CD4-positive, alpha-beta T cell treated with Interferon alpha-2 for 1 hour (primary cell): ENCODE measurements around the gene NR2C1.
A peak's percentile ranks its signal among the peaks of the same experiment; 100 is the strongest.
"Not testable (repeated sequence)": the region's sequence is repeated elsewhere in the genome, so short reads cannot be mapped to it uniquely, and the experiment has no call there.

Experiments
- DNase-seq, 2 donors: peaks; one replicate each; pipeline ENCODE4 v3.0.0-alpha.2; 2020 to 2022

NR2C1 gene

DNA sequence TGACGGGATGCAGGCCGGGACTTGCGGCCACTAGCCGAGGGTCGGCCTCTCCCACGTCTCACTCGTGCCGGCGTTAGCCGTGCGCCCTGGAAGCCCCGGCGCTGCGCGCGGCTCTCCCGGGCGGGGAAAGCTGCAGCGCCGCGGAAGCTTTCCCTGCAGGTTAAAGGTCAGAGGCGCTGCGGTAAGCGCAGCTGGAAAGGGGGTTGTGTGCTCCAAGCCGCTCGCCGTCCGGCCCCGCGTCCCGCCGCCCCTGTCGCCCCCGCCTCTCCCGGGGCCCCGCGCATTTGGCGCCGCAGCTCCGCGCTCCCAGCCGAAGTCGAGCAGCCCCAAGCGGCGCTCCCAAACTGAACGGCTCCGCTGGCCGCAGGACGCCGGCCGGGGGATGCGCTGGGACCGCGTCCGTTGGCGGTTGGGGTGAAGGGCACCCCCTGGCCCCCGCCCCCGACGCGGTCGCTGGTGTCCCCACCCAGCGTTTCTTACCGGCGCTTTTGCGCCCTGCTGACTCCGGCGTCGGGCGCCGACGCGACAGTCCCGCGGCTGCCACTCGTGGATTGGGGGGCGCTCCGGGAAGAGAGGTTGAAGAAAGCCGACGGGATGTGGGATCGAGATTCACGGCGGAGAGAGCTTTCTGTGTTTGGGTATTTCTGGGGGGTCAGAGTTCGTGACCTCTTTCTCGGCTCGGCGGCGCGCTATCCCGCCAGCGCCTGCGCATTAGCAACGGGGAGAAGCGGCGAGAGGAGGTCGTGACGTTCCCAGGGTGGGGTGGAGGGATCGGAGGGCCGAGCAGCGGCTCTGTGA lies at the start of gene NR2C1:
Gene NR2C1 (minus strand): TSS at position 719 of the 798 bp plus-strand sequence. CDS start 6,234 bp downstream, outside the sequence.
- peak; percentile 95 for DNase-seq

- no peak for DNase-seq
These were observed 45.4 kb upstream of the NR2C1 start for GRCh38 chr12:95118788-95119179.

DNA sequence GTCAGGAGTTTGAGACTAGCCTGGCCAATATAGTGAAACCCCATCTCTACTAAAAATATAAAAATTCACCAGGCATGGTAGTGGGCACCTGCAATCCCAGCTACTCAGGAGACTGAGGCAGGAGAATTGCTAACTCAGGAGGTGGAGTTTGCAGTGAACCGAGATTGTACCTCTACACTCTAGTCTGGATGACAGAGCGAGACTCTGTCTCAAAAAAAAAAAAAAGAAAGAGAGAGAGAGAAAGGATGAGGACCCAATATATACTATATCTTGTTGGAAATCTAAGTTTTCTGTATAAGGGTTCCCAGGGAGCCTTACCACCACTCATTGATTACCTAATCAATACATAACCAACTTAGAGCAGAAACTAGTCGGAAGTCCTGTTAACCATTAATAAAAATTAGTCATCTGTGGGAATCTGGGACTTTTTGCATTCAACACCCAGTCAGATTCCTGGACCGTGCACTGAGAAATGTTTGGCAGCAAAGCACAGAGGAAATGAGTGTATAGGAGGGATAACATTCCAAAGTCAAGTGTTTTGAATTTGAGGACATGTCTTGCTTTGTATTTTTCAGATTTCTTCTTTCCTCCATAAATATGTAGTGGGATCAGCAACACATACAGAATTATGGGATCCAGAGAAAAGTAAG lies 44.8 kb upstream of the NR2C1 start:
- no peak for DNase-seq

DNA sequence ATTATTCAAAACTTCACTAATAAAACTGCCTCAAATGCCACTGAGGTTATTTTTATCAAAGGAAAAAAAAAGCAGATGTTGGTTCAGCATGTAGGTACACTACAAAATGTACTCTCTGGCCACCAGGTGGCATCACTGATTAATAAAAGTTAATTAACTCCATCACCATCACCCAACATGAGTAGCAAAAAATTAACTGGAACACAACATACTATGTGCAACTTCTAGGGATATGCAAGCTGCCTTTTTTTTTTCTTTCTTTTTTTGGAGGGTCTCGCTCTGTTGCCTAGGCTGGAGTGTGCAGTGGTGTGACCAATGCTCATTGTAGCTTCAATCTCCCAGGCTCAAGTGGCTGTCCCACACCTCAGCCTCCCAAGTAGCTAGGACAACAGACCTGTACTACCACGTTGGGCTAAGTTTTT lies 43.8 kb upstream of the NR2C1 start:
- peak; percentile 59 to 79 for DNase-seq

- peak in 1 of 2 donors; percentile 10 for DNase-seq
These were observed 43.4 kb upstream of the NR2C1 start for GRCh38 chr12:95116773-95117172.

GRCh38 chr12:95116341-95116740 lies 42.9 kb upstream of the NR2C1 start:
- DNase-seq: no peak

DNA sequence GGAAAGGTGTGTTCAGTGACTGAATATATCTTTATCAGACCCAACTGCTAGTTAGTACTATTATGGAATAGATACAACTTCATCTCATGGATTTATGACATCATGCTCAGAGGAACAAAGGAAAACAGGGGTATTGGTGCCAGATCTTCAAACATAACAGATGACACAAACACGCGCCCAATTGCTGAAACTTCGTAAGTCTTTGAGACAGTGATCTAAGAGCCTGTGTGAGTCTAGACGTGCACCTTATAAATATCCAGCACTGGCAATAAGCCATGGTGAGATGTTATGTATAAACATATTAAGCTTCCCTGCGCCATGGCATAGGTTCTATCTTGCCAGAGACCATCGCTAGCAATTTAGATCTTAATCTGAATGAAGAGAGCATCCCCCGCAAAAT lies 42.2 kb upstream of the NR2C1 start:
- DNase-seq: no peak

DNA sequence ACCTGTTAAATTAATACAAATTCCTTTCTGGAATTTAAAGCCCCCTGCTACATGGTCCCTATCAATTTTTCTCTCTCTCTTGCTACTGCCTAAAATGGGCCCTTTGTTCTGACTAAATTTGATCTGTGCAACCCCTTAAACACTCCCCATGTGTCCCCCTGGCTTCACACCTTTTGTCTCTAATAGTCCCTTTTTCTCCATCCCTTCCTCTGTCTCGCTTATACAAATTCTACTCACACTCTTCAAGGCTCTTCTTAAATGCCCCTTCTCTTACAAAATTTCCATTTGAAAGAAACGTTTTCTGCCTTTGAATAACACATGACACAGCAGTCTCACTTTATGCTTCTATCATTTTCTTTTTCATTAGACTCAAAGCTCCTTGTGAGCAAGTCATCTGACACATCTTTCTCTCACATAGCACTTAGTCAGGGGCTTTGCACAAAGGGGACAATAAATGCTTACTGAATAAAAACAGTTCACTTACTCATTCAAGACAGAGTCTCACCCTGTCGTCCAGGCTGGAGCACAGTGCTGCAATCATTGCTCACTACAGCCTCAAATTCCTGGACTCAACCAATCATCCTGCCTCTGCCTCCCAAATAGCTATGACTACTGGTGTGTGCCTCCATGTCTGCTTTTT lies 41.5 kb upstream of the NR2C1 start:
- no peak for DNase-seq

DNA sequence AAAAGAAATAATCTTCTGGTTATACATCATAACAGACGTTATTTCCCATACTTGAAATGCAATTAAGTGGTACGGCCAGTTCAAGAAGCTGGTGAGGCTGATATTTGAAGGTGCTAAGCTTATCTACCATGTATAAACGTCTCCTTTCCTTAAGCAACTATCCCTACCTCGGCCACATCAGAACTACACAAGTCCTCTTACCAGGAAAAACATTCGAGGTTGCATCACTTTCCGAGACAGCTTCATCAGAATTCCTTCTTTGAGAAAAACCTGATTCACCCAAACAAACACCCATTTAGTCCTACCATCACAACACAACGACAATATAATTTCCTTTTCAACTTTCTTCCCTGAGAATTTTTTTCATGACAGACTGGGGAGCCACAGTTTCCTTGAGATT lies 33.9 kb upstream of the NR2C1 start:
- DNase-seq: no peak

DNA sequence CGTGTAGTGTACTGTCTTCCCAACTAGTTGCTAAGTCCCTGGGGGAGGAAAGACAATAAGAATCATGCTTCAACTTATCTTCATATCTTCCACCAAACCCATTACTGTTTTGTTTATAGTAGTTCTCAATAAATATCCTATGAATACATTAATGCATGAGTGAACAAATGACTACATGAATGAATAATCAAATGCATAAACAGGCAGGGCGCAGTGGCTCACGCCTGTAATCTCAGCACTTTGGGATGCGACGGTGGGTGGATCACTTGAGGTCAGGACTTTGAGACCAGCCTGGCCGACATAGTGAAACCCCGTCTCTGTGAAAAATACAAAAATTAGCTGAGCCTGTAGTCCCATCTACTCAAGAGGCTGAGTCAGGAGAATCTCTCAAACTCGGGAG lies 32.1 kb upstream of the NR2C1 start:
- DNase-seq: no peak

DNA sequence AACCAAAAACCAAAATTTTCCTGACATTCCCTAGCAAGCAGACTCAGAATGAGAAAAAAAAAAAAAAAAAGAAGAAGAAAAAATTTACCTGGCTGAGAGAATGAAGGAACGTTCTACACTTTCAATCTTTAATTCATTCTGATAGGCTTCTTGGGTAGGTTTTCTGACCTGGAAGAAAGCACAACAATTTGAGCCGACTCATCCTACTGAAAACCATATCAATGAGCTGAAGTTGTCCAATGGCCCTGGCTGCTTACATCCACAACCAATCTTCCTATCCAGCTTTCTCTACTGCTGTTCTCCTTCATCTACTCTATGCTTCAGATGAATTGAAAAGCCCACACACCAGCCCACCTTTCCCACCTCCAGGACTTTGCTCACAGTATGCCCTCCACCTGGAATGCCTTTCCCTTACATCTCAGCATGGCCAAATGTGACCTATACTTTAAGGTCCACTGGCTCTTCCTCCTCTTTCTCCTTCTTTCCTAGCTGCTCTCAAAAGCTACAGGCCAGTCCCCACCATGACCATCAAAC lies 31.6 kb upstream of the NR2C1 start:
- no peak for DNase-seq

DNA sequence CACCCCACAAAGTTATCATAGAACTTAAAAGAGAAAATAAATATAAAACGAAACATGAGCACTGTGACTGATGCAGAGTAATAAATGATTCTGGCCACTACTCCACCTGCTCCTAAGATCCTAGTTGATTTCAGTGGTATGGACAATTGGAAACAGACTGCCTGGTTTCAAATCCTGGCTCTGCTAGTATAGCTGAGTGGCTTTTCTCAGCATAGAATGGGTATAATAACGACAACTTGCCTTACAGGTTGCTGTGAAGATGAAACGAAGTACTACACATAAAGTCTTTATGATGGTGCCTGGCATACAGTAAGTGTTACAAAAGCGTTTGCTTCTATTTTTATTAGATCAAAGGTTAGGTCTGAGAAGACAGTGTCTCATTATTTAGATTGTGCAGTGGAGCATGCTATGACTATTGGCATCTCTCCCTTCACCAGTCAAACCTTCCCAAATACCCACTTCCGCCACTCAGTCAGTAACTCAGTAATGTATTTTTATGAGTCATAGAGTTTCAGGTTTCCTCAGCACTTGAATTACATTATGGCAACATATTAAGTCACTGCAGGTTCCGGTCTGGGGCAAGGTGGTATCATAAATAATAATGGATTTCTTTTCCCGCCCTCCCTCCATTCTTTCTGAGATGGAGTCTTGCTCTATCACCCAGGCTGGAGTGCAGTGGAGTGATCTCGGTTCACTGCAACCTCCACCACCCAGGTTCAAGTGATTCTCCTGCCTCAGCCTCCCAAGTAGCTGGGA lies 29.7 kb upstream of the NR2C1 start:
- DNase-seq: peak in 1 of 2 donors; percentile 6

DNA sequence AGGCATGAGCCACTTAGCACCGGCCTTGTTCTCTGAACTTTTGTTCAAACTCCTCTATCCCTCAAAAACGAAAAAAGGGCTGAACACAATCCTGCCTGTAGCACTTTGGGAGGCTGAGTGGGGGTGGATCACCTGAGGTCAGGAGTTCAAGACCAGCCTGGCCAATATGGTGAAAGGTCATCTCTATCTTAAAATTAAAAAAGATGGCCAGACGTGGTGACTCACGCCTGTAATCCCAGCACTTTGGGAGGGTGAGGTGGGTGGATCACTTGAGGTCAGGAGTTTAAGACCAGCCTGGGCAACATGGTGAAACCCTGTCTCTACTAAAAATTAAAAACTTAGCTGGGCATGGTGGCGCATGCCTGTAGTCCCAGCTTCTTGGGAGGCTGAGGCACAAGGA lies 28.5 kb upstream of the NR2C1 start:
- DNase-seq: not testable (repeated sequence)

DNA sequence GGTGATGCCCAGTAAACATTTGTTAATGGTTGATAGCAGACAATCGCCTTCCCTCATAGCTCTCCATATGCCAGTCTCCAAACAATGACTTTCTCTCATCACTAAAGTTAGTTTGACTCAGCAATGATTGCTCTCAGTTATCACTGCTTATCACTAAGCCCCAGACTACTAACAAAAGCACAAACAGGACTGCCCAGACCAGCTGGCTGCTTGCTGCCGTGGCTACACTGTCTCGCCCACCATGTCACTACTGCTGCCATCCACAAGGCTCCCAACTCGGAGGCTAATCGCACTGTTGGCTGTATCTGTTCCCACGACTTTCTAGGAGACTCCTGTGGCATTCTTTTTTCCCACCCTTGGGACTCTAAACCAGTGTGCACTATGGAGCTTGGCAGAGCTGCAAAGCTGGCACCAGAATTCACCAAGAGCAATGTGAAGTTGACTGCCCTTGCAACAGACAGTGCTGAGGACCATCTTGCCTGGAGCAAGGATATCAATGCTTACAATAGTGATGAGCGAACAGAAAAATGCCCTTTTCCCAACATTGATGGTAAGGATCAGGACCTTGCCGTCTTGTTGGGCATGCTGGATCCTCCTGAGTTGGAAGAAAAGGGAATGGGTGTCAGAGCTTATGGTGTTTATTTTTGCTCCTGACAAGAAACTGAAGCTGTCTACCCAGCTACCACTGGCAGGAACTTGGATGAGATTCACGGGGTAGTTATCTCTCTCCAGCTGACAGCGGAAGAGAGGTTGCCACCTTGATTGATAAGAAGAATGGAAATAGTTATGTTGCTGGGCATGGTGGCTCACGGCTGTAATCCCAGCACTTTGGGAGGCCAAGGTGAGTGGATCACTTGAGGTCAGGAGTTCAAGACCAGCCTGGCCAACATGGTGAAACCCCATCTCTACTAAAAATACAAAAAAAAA lies 27.1 kb upstream of the NR2C1 start:
- no peak for DNase-seq

- DNase-seq: no peak
These were observed 25.9 kb upstream of the NR2C1 start for GRCh38 chr12:95099270-95099790.

- no peak for DNase-seq
These were observed 23.4 kb upstream of the NR2C1 start for GRCh38 chr12:95096852-95097251.

DNA sequence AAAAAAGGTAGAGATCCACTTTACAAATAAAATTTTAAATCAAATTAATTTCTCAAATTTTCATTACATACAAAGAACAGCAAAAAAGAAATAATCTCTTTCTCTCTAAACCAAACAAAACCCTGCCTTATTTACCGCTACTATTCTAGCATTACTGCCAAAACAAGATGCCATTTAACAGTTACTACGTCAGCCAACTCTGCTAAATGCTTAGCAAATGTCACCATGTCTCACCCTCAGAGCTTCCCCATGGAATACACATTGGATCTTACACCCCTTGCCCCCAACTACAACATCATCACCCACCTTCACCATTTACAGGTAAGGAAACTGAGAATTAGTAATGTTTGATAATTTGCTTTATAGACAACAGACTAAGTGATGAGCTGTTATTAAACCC lies 23.0 kb upstream of the NR2C1 start:
- no peak for DNase-seq

- DNase-seq: not testable (repeated sequence)
These were observed 22.4 kb upstream of the NR2C1 start for GRCh38 chr12:95095866-95096265.

DNA sequence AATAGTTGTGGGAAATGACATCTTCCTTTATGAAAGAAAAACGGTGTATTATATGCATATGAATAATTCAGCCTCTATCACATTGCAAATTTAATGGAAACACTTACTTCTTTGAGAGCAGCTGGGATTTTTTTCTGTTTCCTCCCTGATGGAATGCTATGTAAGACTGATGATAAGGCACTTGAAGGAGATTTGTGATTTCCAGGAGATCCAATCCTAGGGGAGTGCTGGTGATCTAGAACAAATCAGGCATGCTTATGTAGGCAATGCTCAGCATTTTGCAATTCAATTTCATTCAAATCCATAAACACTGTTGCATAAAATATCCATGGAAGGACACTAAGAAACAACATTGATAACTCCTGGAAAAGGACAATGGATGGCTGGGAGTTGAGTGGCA lies 16.0 kb upstream of the NR2C1 start:
- no peak for DNase-seq

- DNase-seq: no peak
These were observed 15.0 kb upstream of the NR2C1 start for GRCh38 chr12:95088379-95088778.

GRCh38 chr12:95085612-95086011 lies 12.2 kb upstream of the NR2C1 start:
- DNase-seq: no peak

GRCh38 chr12:95083938-95084337 lies 10.5 kb upstream of the NR2C1 start:
- DNase-seq: no peak
